Kidney glomerular epithelial cell (primary cell): Measurements from ENCODE around the gene TOP2A.

Experiments used
- DNase-seq: peaks from one replicate; lab custom pipeline; 2025; lab: John Stamatoyannopoulos, UW

TOP2A gene

GRCh38 chr17:40345161-40345993, 72.3 kb downstream of the TOP2A start:
- peak; percentile 33 for DNase-seq

DNA sequence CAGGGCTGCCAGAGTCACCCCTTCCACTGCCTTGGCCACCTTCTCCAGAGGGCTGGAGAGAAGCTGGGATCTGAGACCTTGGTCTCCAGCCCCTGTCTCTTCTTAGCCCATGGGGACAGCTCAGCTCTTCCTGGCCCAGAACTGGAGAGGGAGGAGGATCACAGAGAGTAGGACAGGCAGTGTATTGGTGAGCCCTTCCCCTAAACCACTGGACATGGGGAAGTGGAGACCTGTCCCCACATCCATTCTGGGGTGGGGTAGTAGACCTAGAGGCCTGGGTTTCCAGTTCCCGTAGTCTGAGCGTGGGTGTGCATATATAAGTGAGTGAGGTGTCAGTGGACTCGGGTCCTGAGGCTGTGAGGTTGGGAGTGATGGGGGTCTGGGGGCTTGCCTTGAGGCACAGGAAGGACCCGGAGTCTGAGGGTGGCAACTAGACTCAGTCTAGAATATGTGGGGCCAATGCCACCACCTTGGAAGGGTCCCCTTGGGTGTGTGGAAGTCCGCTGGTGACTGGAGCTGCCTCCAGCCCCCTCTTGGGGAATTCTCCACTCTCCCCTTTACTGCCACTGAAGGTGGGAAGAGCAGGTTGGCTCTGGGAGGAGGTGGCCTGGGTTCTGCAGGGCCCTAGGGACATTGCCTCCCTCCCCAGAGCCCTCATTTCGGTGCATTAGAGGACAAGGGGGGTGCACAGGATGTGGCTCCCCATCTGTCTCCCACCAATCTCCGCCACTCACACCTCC, 73.1 kb downstream of the TOP2A start:
- DNase-seq, result peak; percentile 32

DNA sequence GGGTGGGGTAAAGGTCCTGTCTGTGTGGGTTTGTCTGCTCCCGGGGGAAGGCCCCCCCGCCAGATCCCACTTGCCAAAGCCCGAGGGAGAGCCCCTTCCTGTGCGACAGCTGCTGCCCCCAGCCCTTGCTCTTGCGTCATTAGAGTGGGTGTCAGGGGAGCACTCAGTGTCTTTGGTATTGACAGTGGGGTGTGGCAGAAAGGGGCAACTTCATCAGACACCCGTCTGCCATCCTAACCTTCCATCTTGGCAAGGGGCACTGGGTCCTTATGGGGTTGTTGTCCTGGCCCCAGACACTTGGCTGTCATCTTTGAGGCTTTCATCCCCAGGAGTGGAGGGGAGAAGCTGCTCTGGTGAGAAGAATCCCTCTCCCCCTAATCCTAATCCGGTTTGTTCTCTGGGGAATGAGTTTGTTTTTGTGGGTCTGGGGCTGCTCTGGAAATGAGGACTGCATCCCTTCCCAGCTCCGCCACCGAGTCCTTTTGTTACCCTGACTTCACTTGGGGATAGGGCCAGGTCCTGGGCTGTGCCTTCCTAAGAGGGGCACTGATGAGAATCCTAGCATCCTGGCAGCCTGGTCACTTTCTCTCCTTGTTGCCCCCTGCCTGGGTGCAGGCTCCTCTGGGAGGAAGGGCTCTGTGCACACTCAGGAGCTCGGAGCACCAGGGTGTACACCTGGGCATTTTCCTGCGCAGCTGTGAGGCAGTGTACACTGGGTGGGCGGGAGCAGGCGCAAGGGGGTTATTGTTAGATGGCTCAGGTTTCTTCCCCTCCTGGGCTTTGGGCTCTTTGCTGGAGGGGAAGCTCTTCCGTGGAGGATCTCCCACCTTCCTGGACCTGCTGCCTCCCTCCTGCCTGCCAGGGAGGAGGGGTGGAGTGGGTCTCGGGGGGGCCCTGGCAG, 74.2 kb downstream of the TOP2A start:
- no peak for DNase-seq

GRCh38 chr17:40342504-40343218, 75.0 kb downstream of the TOP2A start:
- DNase-seq, result no peak

DNA sequence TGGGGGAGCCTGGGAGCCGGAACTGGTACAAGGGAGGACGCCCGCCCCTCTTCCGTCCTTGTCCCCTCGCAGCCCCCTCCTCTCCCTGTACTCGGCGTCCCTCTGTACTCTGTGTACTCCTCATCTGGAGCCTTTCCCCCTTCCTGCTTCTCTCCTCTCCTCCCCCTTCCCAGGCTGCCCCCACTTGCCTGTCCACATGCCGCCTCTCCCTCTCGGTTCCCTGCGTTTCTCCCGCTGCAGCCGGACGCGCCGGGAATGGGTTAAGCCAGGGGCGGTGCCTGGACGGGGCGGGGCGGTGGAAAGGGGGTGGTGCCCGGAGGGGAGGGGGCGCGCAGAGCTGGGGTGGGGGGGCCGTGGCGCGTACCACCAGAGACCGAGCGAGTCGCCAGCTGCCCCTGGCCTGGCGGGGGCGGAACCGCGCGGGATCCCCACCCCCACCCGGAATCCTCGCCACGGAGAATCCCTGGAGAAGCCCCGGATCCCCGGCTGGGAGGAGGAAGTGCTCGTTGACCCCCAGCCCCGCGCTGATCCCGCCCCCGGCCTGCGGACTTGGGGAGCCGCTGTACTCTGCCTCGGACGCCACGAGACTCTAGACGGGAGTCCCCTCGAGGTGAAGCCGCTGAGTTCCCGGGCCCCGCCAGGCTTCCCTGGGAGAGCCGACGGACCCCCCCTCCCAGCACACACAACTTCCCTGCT, 75.7 kb downstream of the TOP2A start:
- no peak for DNase-seq

GRCh38 chr17:40340880-40341807, 76.6 kb downstream of the TOP2A start:
- peak; percentile 40 for DNase-seq

GRCh38 chr17:40340327-40340726, 77.4 kb downstream of the TOP2A start:
- DNase-seq, result no peak

GRCh38 chr17:40338941-40339649, 78.6 kb downstream of the TOP2A start:
- no peak for DNase-seq
